GM23338 (cell line): Measurements from ENCODE around the gene INTU. TPM values are rescaled to one million over a fixed set of nuclear protein-coding genes. Genes with fewer than 3 reads are reported as not detected.

Experiments
- ATAC-seq: fragments of 200-7000 bp; cut with Tn5 transposase; 3 replicates; pipeline ENCODE4 v1.9.1; 2020
- DNase-seq: peaks from one replicate; pipeline ENCODE4 v3.0.0-alpha.2; 2015; ENCODE audit warnings: low spot score
- H2AFZ ChIP-seq: fragments of 200-600 bp; sonication (generic); 2 replicates; pipeline ENCODE4 v1.8.0; 2016; ENCODE audit warnings: antibody characterized with exemption, mild to moderate bottlenecking, moderate library complexity
- H3F3A ChIP-seq: fragments of 200-600 bp; sonication (generic); replicated peaks from 2 replicates; pipeline ENCODE4 v1.8.0; 2017; ENCODE audit warnings: antibody characterized with exemption, mixed run types, low read depth
- H3K27ac ChIP-seq: fragments of 200-600 bp; sonication (generic); 2 replicates; pipeline ENCODE4 v1.6.1; 2016; ENCODE audit warnings: low read depth
- H3K27me3 ChIP-seq: fragments of 200-600 bp; sonication (generic); 2 replicates; pipeline ENCODE4 v1.8.0; 2016; ENCODE audit warnings: mild to moderate bottlenecking, mixed run types, moderate library complexity; ENCODE audit not compliant: insufficient read depth
- H3K36me3 ChIP-seq: fragments of 200-600 bp; sonication (generic); 2 replicates; pipeline ENCODE4 v1.8.0; 2016; ENCODE audit warnings: mild to moderate bottlenecking; ENCODE audit not compliant: insufficient read depth
- H3K4me1 ChIP-seq: fragments of 200-600 bp; sonication (generic); 2 replicates; pipeline ENCODE4 v1.8.0; 2016; ENCODE audit warnings: mild to moderate bottlenecking, moderate library complexity; ENCODE audit not compliant: insufficient read depth
- H3K4me2 ChIP-seq: fragments of 200-600 bp; sonication (generic); 2 replicates; pipeline ENCODE4 v1.7.1; 2017; ENCODE audit warnings: mixed run types
- H3K4me3 ChIP-seq: fragments of 200-600 bp; sonication (generic); 2 replicates; pipeline ENCODE4 v1.6.1; 2016; ENCODE audit warnings: mixed run types
- H3K79me2 ChIP-seq: fragments of 200-600 bp; sonication (generic); replicated peaks from 2 replicates; pipeline ENCODE4 v1.8.0; 2017; ENCODE audit warnings: mild to moderate bottlenecking; ENCODE audit not compliant: insufficient read depth
- H3K9me2 ChIP-seq: fragments of 200-600 bp; sonication (generic); 2 replicates; pipeline ENCODE4 v1.8.0; 2017; ENCODE audit not compliant: insufficient read depth
- H4K20me1 ChIP-seq: fragments of 200-600 bp; sonication (generic); replicated peaks from 2 replicates; pipeline ENCODE4 v1.8.0; 2017; ENCODE audit warnings: mild to moderate bottlenecking; ENCODE audit not compliant: insufficient read depth
- H3K27ac Mint-ChIP-seq: 2 replicates; pipeline ENCODE4 v1.8.0; 2020; ENCODE audit warnings: inconsistent platforms, mild to moderate bottlenecking, moderate library complexity, mixed read lengths
- H3K27me3 Mint-ChIP-seq: 3 replicates; pipeline ENCODE4 v1.8.0; 2022; ENCODE audit warnings: low read depth, mild to moderate bottlenecking, moderate library complexity, mixed read lengths, inconsistent platforms; ENCODE audit not compliant: insufficient read depth, poor library complexity
- H3K36me3 Mint-ChIP-seq: 3 replicates; pipeline ENCODE4 v1.8.0; 2021; ENCODE audit warnings: low read depth, mild to moderate bottlenecking, inconsistent platforms, moderate library complexity, mixed read lengths
- H3K4me1 Mint-ChIP-seq: 3 replicates; pipeline ENCODE4 v1.8.0; 2020; ENCODE audit warnings: mild to moderate bottlenecking, inconsistent platforms, mixed read lengths
- H3K4me3 Mint-ChIP-seq: 3 replicates; pipeline ENCODE4 v1.8.0; 2021; ENCODE audit warnings: moderate library complexity, mild to moderate bottlenecking, inconsistent platforms, mixed read lengths
- H3K9me3 Mint-ChIP-seq: 3 replicates; pipeline ENCODE4 v1.8.0; 2020; ENCODE audit warnings: moderate library complexity, mild to moderate bottlenecking, inconsistent platforms, mixed read lengths
- CREB1 ChIP-seq: fragments of 250-450 bp; sonication (Bioruptor Pico); IDR thresholded peaks from 2 replicates; pipeline ENCODE4 v1.5.0; 2020; ENCODE audit warnings: low read depth, mild to moderate bottlenecking, moderate library complexity
- EZH2 ChIP-seq: fragments of 200-600 bp; sonication (generic); IDR thresholded peaks from one replicate; pipeline ENCODE4 v1.8.0; 2017; ENCODE audit warnings: antibody characterized with exemption, mild to moderate bottlenecking, low read depth; ENCODE audit not compliant: unreplicated experiment
- EZH2phosphoT487 ChIP-seq: fragments of 200-600 bp; sonication (generic); IDR thresholded peaks from one replicate; pipeline ENCODE4 v1.8.1; 2018; ENCODE audit warnings: antibody characterized with exemption; ENCODE audit not compliant: unreplicated experiment
- JUNB ChIP-seq: IDR thresholded peaks from one replicate; pipeline ENCODE4 v1.6.1; 2016; ENCODE audit warnings: antibody characterized with exemption; ENCODE audit not compliant: unreplicated experiment
- POLR2AphosphoS5 ChIP-seq: IDR thresholded peaks from 2 replicates; pipeline ENCODE4 v1.6.1; 2016; ENCODE audit warnings: antibody characterized with exemption, low read depth
- STAT1 ChIP-seq: IDR thresholded peaks from one replicate; pipeline ENCODE4 v1.6.1; 2016; ENCODE audit warnings: antibody characterized with exemption; ENCODE audit not compliant: unreplicated experiment
- ZNF114 ChIP-seq: fragments of 250-450 bp; sonication (Bioruptor Pico); IDR thresholded peaks from 2 replicates; pipeline ENCODE4 v1.5.0; 2020; ENCODE audit warnings: mild to moderate bottlenecking, moderate library complexity
- ZNF331 ChIP-seq: fragments of 250-450 bp; sonication (Bioruptor Pico); IDR thresholded peaks from 2 replicates; pipeline ENCODE4 v1.5.0; 2020; ENCODE audit warnings: low read depth, mild to moderate bottlenecking, moderate library complexity
- polyA plus RNA-seq: library from polyadenylated mRNA; unstranded; fragments of >200 nt; fragmentation: Nextera tagmentation; extraction: Ambion mirVana; gene quantifications from 2 replicates; pipeline ENCODE4 v1.2.1, GENCODE V29; 2016
- total RNA-seq: library from RNA; depleted of rRNA; stranded (reverse); fragments of >200 nt; shearing (Covaris generic); gene quantifications from 2 replicates; pipeline ENCODE4 v1.2.3, GENCODE V29; 2014
- TF ChIP-seq, protein P1 (sequence below): fragments of 250-450 bp; sonication (Bioruptor Pico); IDR thresholded peaks from 2 replicates; pipeline ENCODE4 v1.5.0; 2020; ENCODE audit warnings: mild to moderate bottlenecking, moderate library complexity
- TF ChIP-seq, protein P2 (sequence below): IDR thresholded peaks from 2 replicates; pipeline ENCODE4 v1.6.1; 2016; ENCODE audit warnings: antibody characterized with exemption

The INTU gene
- total and polyA plus RNA-seq, 2 experiments from 2014 or later: 10.3 to 16.6 TPM

DNA sequence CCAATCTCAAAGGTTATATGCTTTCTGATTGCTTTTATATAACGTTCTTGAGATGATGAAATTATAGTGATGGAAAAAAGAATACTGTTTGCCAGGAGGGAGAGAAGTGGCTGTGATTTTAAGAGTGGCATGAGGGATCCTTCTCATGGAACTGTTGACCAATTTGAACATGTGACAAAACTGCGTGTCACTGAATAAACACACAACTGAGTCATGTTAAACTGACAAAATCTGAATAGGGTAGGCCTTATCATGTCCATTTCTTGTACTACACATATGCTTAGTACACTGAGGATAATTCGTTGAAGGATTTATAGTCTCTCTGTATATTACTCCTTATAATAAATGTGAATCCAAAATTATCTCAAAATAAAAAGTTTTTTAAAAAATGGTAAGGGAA lies 127.1 kb downstream of the INTU start (continued):
- TF ChIP-seq, protein P1, sequence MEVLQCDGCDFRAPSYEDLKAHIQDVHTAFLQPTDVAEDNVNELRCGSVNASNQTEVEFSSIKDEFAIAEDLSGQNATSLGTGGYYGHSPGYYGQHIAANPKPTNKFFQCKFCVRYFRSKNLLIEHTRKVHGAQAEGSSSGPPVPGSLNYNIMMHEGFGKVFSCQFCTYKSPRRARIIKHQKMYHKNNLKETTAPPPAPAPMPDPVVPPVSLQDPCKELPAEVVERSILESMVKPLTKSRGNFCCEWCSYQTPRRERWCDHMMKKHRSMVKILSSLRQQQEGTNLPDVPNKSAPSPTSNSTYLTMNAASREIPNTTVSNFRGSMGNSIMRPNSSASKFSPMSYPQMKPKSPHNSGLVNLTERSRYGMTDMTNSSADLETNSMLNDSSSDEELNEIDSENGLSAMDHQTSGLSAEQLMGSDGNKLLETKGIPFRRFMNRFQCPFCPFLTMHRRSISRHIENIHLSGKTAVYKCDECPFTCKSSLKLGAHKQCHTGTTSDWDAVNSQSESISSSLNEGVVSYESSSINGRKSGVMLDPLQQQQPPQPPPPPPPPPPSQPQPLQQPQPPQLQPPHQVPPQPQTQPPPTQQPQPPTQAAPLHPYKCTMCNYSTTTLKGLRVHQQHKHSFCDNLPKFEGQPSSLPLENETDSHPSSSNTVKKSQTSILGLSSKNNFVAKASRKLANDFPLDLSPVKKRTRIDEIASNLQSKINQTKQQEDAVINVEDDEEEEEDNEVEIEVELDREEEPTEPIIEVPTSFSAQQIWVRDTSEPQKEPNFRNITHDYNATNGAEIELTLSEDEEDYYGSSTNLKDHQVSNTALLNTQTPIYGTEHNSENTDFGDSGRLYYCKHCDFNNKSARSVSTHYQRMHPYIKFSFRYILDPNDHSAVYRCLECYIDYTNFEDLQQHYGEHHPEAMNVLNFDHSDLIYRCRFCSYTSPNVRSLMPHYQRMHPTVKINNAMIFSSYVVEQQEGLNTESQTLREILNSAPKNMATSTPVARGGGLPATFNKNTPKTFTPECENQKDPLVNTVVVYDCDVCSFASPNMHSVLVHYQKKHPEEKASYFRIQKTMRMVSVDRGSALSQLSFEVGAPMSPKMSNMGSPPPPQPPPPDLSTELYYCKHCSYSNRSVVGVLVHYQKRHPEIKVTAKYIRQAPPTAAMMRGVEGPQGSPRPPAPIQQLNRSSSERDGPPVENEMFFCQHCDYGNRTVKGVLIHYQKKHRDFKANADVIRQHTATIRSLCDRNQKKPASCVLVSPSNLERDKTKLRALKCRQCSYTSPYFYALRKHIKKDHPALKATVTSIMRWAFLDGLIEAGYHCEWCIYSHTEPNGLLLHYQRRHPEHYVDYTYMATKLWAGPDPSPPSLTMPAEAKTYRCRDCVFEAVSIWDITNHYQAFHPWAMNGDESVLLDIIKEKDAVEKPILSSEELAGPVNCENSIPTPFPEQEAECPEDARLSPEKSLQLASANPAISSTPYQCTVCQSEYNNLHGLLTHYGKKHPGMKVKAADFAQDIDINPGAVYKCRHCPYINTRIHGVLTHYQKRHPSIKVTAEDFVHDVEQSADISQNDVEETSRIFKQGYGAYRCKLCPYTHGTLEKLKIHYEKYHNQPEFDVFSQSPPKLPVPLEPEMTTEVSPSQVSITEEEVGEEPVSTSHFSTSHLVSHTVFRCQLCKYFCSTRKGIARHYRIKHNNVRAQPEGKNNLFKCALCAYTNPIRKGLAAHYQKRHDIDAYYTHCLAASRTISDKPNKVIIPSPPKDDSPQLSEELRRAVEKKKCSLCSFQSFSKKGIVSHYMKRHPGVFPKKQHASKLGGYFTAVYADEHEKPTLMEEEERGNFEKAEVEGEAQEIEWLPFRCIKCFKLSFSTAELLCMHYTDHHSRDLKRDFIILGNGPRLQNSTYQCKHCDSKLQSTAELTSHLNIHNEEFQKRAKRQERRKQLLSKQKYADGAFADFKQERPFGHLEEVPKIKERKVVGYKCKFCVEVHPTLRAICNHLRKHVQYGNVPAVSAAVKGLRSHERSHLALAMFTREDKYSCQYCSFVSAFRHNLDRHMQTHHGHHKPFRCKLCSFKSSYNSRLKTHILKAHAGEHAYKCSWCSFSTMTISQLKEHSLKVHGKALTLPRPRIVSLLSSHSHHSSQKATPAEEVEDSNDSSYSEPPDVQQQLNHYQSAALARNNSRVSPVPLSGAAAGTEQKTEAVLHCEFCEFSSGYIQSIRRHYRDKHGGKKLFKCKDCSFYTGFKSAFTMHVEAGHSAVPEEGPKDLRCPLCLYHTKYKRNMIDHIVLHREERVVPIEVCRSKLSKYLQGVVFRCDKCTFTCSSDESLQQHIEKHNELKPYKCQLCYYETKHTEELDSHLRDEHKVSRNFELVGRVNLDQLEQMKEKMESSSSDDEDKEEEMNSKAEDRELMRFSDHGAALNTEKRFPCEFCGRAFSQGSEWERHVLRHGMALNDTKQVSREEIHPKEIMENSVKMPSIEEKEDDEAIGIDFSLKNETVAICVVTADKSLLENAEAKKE (CRISPR knock-in tag): no peak
- TF ChIP-seq STAT1: no peak

DNA sequence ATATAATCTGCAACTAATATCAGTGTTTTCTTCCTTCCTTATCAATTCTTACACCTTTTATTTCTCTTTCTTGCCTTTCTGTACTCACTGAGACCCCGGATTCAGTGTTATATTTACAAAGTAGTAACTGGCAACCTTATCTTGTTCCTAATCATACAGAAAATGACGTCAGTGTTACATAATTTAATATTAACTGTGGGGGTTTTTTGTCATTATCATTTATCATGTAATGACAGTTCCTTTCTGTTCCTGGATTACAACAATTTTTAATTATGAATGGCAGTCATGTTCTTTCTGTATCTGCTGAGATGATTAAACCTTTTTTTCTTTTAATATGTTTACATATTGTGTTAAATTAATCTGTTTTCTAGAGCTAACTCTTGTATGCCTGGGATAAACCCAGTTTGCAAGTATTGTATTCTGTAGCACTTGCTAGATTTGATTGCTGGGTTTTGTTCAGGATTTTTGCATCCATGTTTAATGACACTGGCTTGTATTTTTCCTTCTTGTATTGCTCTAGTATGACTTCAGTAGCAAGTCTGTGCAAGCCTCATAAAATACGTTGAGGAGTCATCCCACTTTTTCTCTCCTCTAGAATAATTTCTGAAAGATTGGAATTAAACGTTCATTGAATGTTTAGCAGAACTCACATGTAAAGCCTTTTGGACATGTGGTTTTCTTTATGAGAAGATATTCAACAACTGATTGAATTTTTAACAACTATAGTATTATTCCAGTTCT lies 138.9 kb downstream of the INTU start:
- Mint-ChIP-seq H3K9me3 (no peaks in the 10 kb centered on the region), H3K27ac (no peak overlapping the region), H3K4me3 (no peak overlapping the region), H3K27me3 (no peaks in the 10 kb centered on the region), H3K36me3 (no peaks in the 10 kb centered on the region), H3K4me1 (peaks cover 3% of the 10 kb centered on the region; the same call in 1 of the 3 replicates)
- Histone ChIP-seq H3K4me3 (no peak overlapping the region), H3K4me2 (no peak overlapping the region), H4K20me1 (no peaks in the 10 kb centered on the region), H3K36me3 (no peaks in the 10 kb centered on the region), H3K4me1 (no peaks in the 10 kb centered on the region), H3F3A (no peaks in the 10 kb centered on the region), H3K27me3 (no peaks in the 10 kb centered on the region), H3K27ac (no peak overlapping the region), H3K79me2 (no peaks in the 10 kb centered on the region), H2AFZ (no peak overlapping the region), H3K9me2 (no peaks in the 10 kb centered on the region)
- ATAC-seq (no peak), DNase-seq (no peak)
- TF ChIP-seq EZH2phosphoT487: no peak
- no peak for TF ChIP-seq CREB1 (CRISPR knock-in tag)
- TF ChIP-seq ZNF331: no peak
- TF ChIP-seq JUNB: no peak
- TF ChIP-seq ZNF114: no peak
- TF ChIP-seq, protein P2, sequence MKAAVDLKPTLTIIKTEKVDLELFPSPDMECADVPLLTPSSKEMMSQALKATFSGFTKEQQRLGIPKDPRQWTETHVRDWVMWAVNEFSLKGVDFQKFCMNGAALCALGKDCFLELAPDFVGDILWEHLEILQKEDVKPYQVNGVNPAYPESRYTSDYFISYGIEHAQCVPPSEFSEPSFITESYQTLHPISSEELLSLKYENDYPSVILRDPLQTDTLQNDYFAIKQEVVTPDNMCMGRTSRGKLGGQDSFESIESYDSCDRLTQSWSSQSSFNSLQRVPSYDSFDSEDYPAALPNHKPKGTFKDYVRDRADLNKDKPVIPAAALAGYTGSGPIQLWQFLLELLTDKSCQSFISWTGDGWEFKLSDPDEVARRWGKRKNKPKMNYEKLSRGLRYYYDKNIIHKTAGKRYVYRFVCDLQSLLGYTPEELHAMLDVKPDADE: no peak
- no peak for TF ChIP-seq EZH2
- no peak for TF ChIP-seq POLR2AphosphoS5
- no peak for TF ChIP-seq STAT1
